NB4 (cell line): ENCODE data around the gene USP6NL.

Experiments used
- CTCF ChIP-seq: IDR thresholded peaks from one replicate; pipeline ENCODE4 v1.5.1; 2012; ENCODE audit warnings: low read depth, low read length
- MYC ChIP-seq: IDR thresholded peaks from 2 replicates; pipeline ENCODE4 v1.6.1; 2011; ENCODE audit warnings: low read depth, low read length
- POLR2A ChIP-seq: IDR thresholded peaks from 2 replicates; pipeline ENCODE4 v1.6.1; 2011; ENCODE audit warnings: mild to moderate bottlenecking; ENCODE audit not compliant: insufficient read length; ENCODE audit errors: extremely low read depth
- TF ChIP-seq, protein P1 (sequence below): IDR thresholded peaks from 2 replicates; pipeline ENCODE4 v1.6.1; 2011; ENCODE audit warnings: low read depth, low read length

DNA sequence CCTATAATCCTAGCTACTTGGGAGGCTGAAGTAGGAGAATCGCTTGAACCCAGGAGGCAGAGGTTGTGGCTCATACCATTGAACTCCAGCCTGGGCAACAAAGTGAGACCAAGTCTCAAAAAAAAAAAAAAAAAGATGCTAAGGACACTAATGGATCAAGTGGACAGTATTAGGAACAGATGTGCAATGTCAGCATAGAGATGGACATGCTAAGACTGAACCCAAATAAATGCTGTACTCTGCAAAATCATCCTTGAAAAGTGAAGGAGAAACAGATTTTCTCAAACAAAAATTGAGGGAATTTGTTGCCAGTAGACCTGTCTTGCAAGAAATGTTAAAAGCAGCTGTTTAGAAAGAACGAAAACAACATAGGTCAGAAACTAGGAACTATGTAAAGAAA, 194.5 kb downstream of the USP6NL start:
- TF ChIP-seq CTCF (no peak), MYC (no peak), POLR2A (no peak)
- TF ChIP-seq, protein P1, sequence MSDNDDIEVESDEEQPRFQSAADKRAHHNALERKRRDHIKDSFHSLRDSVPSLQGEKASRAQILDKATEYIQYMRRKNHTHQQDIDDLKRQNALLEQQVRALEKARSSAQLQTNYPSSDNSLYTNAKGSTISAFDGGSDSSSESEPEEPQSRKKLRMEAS = no peak
